Rectal smooth muscle tissue (tissue), 1 donor: ENCODE measurements around the gene NUP93.
"Not testable (repeated sequence)": the region's sequence is repeated elsewhere in the genome, so short reads cannot be mapped to it uniquely, and the experiment has no call there.

ENCODE experiments used
- H3K27ac ChIP-seq: one replicate; pipeline ENCODE4 v1.7.0; 2013; ENCODE audit warnings: low read depth, low read length, inconsistent platforms
- H3K27me3 ChIP-seq: one replicate; pipeline ENCODE4 v1.7.0; 2013; ENCODE audit warnings: low read length; ENCODE audit not compliant: control insufficient read depth, insufficient read depth
- H3K36me3 ChIP-seq: one replicate; pipeline ENCODE4 v1.7.0; 2013; ENCODE audit warnings: low read length; ENCODE audit not compliant: control insufficient read depth, insufficient read depth
- H3K4me1 ChIP-seq: one replicate; pipeline ENCODE4 v1.7.0; 2013; ENCODE audit warnings: low read length; ENCODE audit not compliant: control insufficient read depth, insufficient read depth
- H3K4me3 ChIP-seq: one replicate; pipeline ENCODE4 v1.7.0; 2013; ENCODE audit warnings: low read length
- H3K9ac ChIP-seq: one replicate; pipeline ENCODE4 v1.7.0; 2013; ENCODE audit warnings: low read length

Gene NUP93

DNA sequence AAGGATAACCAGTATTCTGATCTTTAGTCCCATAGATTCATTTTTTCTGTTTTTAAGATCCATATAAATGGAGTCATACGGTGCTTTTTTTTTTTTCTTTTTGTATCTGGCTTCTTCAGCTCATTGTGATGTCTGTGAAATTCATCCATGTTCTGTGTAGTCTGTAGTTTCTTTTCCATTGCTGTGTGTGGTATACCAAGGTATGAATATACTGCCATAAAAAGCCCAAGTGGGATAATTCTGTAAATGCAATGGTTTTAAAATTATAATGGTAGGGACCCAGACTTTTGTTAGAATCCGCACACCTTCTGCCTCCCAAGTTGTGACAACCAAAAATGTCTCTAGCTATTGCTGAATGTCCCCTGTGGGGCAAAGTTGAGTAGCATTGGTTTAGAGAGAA, 7.6 kb downstream of the NUP93 start:
- Histone ChIP-seq H3K27me3 (no peaks in the 10 kb centered on the region), H3K36me3 (no peaks in the 10 kb centered on the region), H3K4me3 (no peak overlapping the region), H3K9ac (no peak overlapping the region), H3K27ac (no peak overlapping the region), H3K4me1 (no peaks in the 10 kb centered on the region)

GRCh38 chr16:56738221-56738620, 8.3 kb downstream of the NUP93 start:
- Histone ChIP-seq H3K27me3 (no peaks in the 10 kb centered on the region), H3K4me3 (no peak overlapping the region), H3K36me3 (no peaks in the 10 kb centered on the region), H3K9ac (no peak overlapping the region), H3K27ac (no peak overlapping the region), H3K4me1 (no peaks in the 10 kb centered on the region)

DNA sequence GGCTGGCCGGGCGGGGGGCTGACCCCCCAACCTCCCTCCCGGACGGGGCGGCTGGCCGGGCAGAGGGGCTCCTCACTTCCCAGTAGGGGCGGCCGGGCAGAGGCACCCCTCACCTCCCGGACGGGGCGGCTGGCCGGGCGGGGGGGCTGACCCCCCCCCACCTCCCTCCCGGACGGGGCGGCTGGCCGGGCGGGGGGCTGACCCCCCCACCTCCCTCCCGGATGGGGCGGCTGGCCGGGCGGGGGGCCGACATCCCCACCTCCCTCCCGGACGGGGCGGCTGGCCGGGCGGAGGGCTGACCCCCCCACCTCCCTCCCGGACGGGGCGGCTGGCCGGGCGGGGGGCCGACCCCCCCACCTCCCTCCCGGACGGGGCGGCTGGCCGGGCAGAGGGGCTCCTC, 9.4 kb downstream of the NUP93 start:
- H3K9ac ChIP-seq: not testable (repeated sequence)

DNA sequence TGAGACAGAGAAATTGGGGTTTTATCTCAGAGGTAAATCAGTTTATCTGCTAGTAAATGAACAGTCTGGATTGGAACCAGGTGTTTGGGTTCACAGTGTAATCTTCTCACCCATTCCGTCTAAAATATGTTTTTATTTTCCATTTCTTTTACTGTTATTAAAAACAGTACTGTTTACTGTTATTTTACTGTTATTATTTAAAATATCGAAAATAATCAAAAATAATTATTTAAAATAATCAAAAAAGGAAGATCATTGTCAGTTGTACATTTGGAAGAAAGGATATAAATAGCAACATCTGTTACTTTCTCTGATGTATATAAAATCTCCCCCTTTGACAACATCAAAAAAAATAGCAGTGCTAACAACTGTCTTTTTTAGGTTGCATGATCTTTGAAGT, 11.5 kb downstream of the NUP93 start:
- Histone ChIP-seq H3K27ac (no peak overlapping the region), H3K4me3 (no peak overlapping the region), H3K36me3 (no peaks in the 10 kb centered on the region), H3K4me1 (peaks cover 8% of the 10 kb centered on the region), H3K27me3 (no peaks in the 10 kb centered on the region), H3K9ac (no peak overlapping the region)

More for the DNA sequence above, 9.4 kb downstream of the NUP93 start:
- not testable (repeated sequence) for H3K36me3 ChIP-seq, H3K27me3 ChIP-seq, H3K4me3 ChIP-seq, H3K4me1 ChIP-seq, H3K27ac ChIP-seq

- Histone ChIP-seq H3K27ac (peak overlapping the region; percentile 2), H3K27me3 (no peaks in the 10 kb centered on the region), H3K36me3 (no peaks in the 10 kb centered on the region), H3K4me3 (no peak overlapping the region), H3K4me1 (peaks cover 9% of the 10 kb centered on the region), H3K9ac (no peak overlapping the region)
Measured at GRCh38 chr16:56742030-56742984, 12.4 kb downstream of the NUP93 start.

- Histone ChIP-seq H3K27me3 (no peaks in the 10 kb centered on the region), H3K27ac (no peak overlapping the region), H3K4me3 (no peak overlapping the region), H3K36me3 (no peaks in the 10 kb centered on the region), H3K9ac (no peak overlapping the region), H3K4me1 (peaks cover 9% of the 10 kb centered on the region)
Measured at GRCh38 chr16:56743840-56744239, 13.9 kb downstream of the NUP93 start.

DNA sequence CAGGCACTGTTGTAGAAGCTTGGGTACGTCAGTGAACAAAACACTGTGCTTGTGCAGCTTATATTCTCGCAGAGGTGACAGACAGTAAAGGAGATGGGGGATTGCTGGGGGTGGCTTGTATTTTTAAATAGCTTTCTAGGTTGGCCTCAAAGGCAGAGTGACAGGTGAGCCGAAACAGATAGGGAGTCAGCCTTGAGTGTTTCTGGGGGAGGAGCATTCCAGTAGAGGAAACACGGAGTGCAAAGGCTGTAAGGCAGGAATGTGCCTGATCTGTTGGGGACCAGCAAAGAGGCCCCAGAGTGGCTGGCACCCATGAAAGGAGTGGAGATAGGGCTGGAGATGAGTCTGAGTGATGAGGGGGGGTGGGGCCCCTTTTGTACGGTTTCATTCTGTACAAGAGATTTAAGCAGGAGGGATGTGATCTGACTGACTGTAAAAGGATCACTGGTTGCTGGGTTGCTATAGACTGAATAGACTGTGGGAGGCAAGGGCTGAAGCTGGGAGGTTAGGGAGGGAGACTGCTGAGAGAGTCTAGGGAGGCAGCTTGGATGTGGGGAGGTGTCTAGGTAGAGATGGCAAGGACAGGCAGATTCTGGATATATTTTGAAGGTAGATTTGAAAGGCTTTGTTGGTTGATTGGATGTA, 15.2 kb downstream of the NUP93 start:
- Histone ChIP-seq H3K4me3 (no peak overlapping the region), H3K9ac (no peak overlapping the region), H3K27me3 (no peaks in the 10 kb centered on the region), H3K4me1 (peaks cover 9% of the 10 kb centered on the region), H3K36me3 (no peaks in the 10 kb centered on the region), H3K27ac (no peak overlapping the region)

GRCh38 chr16:56747486-56748045, 17.6 kb downstream of the NUP93 start:
- Histone ChIP-seq H3K27me3 (no peaks in the 10 kb centered on the region), H3K27ac (no peak overlapping the region), H3K9ac (no peak overlapping the region), H3K4me3 (no peak overlapping the region), H3K36me3 (no peaks in the 10 kb centered on the region), H3K4me1 (peaks cover 9% of the 10 kb centered on the region)

GRCh38 chr16:56748191-56748590, 18.3 kb downstream of the NUP93 start:
- Histone ChIP-seq H3K4me3 (no peak overlapping the region), H3K36me3 (no peaks in the 10 kb centered on the region), H3K4me1 (peaks cover 9% of the 10 kb centered on the region), H3K27ac (no peak overlapping the region), H3K27me3 (no peaks in the 10 kb centered on the region), H3K9ac (no peak overlapping the region)

- Histone ChIP-seq H3K36me3 (no peaks in the 10 kb centered on the region), H3K9ac (no peak overlapping the region), H3K27ac (no peak overlapping the region), H3K4me1 (peaks cover 9% of the 10 kb centered on the region), H3K27me3 (no peaks in the 10 kb centered on the region), H3K4me3 (no peak overlapping the region)
Measured at GRCh38 chr16:56748826-56749225, 18.9 kb downstream of the NUP93 start.

GRCh38 chr16:56749672-56750491, 20.0 kb downstream of the NUP93 start:
- Histone ChIP-seq H3K4me1 (peaks cover 7% of the 10 kb centered on the region), H3K27ac (no peak overlapping the region), H3K27me3 (no peaks in the 10 kb centered on the region), H3K36me3 (no peaks in the 10 kb centered on the region), H3K4me3 (no peak overlapping the region), H3K9ac (no peak overlapping the region)

GRCh38 chr16:56753410-56753809, 23.5 kb downstream of the NUP93 start:
- Histone ChIP-seq H3K27me3 (no peaks in the 10 kb centered on the region), H3K9ac (no peak overlapping the region), H3K36me3 (no peaks in the 10 kb centered on the region), H3K27ac (no peak overlapping the region), H3K4me3 (no peak overlapping the region), H3K4me1 (no peaks in the 10 kb centered on the region)
